ENCODE measurements around the gene COX19.

DNA sequence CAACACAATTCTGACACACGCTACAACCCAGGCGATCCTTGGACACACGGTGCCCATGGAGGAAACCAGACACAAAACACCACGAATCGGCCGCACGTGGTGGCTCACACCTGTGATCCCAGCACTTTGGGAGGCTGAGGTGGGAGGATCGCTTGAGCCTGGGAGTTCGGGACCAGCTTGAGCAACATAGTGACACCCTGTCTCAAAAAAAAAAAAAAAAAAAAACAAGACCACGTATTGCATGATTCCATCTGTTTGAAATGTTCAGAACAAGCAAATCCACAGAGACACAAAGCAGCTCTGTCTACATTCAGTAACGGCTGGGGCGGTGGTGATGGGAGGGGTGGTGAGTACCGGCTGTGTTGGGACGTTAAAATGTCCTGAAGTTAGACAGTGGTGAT is 46.0 kb downstream of the COX19 start:
- TF ChIP-seq, protein P1, sequence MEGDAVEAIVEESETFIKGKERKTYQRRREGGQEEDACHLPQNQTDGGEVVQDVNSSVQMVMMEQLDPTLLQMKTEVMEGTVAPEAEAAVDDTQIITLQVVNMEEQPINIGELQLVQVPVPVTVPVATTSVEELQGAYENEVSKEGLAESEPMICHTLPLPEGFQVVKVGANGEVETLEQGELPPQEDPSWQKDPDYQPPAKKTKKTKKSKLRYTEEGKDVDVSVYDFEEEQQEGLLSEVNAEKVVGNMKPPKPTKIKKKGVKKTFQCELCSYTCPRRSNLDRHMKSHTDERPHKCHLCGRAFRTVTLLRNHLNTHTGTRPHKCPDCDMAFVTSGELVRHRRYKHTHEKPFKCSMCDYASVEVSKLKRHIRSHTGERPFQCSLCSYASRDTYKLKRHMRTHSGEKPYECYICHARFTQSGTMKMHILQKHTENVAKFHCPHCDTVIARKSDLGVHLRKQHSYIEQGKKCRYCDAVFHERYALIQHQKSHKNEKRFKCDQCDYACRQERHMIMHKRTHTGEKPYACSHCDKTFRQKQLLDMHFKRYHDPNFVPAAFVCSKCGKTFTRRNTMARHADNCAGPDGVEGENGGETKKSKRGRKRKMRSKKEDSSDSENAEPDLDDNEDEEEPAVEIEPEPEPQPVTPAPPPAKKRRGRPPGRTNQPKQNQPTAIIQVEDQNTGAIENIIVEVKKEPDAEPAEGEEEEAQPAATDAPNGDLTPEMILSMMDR (IDR thresholded peaks at IDR 0.05) = no peak
- no peak for TF ChIP-seq MAX (IDR thresholded peaks at IDR 0.05; ENCODE audit: low read depth)
- TF ChIP-seq REST (IDR thresholded peaks at IDR 0.05; ENCODE audit: low read depth, low read length) = no peak
- TF ChIP-seq RAD21 (IDR thresholded peaks at IDR 0.05; ENCODE audit: low read length) = no peak
- no peak for TF ChIP-seq FOXM1 (IDR thresholded peaks at IDR 0.05; ENCODE audit: low read depth)
- TF ChIP-seq, protein P2, sequence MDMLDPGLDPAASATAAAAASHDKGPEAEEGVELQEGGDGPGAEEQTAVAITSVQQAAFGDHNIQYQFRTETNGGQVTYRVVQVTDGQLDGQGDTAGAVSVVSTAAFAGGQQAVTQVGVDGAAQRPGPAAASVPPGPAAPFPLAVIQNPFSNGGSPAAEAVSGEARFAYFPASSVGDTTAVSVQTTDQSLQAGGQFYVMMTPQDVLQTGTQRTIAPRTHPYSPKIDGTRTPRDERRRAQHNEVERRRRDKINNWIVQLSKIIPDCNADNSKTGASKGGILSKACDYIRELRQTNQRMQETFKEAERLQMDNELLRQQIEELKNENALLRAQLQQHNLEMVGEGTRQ (IDR thresholded peaks at IDR 0.05; ENCODE audit: borderline replicate concordance, low read depth, low read length) = no peak
- TF ChIP-seq NFIC (IDR thresholded peaks at IDR 0.05; ENCODE audit: borderline replicate concordance) = no peak
- no peak for TF ChIP-seq EP300 (IDR thresholded peaks at IDR 0.05; ENCODE audit: borderline replicate concordance in 1 of 2, low read depth in 1 of 2, low read length in 1 of 2)
- TF ChIP-seq CHD2 (IDR thresholded peaks at IDR 0.05; ENCODE audit: low read length, partially characterized antibody) = no peak
- TF ChIP-seq JUND (IDR thresholded peaks at IDR 0.05) = no peak
- no peak for TF ChIP-seq GABPA (IDR thresholded peaks at IDR 0.05; ENCODE audit: low read depth)
- TF ChIP-seq MXI1 (IDR thresholded peaks at IDR 0.05; ENCODE audit: low read depth, low read length) = no peak
- no peak for TF ChIP-seq SMC3 (IDR thresholded peaks at IDR 0.05; ENCODE audit: low read depth, low read length)
- no peak for TF ChIP-seq EZH2phosphoT487 (IDR thresholded peaks at IDR 0.05; ENCODE audit: borderline replicate concordance, low read depth)
